Brain pericyte (primary cell): ENCODE measurements around the gene OR4F16.
"Not testable (repeated sequence)": the region's sequence is repeated elsewhere in the genome, so short reads cannot be mapped to it uniquely, and the experiment has no call there.

Experiments
- DNase-seq: peaks from one replicate; pipeline ENCODE4 v3.0.0-alpha.2; 2012; ENCODE audit warnings: low read depth, low spot score

Gene OR4F16

GRCh38 chr1:686554-686953 is at the start of gene OR4F16:
OR4F16 (minus strand) TSS chr1:686654; CDS start chr1:686654, 0 bp downstream.
- DNase-seq, result not testable (repeated sequence)

GRCh38 chr1:733649-734048 is 47.2 kb upstream of the OR4F16 start:
- DNase-seq, result not testable (repeated sequence)

GRCh38 chr1:727040-727439 is 40.6 kb upstream of the OR4F16 start:
- not testable (repeated sequence) for DNase-seq
